C1 segment of cervical spinal cord (tissue), 14 donors: ENCODE results near the gene BPIFA2.
"Not testable (repeated sequence)": the region's sequence is repeated elsewhere in the genome, so short reads cannot be mapped to it uniquely, and the experiment has no call there.

Experiments
- DNase-seq, 14 donors: peaks; one replicate each; lab custom pipeline; 2025; lab: John Stamatoyannopoulos, UW

The BPIFA2 gene

DNA sequence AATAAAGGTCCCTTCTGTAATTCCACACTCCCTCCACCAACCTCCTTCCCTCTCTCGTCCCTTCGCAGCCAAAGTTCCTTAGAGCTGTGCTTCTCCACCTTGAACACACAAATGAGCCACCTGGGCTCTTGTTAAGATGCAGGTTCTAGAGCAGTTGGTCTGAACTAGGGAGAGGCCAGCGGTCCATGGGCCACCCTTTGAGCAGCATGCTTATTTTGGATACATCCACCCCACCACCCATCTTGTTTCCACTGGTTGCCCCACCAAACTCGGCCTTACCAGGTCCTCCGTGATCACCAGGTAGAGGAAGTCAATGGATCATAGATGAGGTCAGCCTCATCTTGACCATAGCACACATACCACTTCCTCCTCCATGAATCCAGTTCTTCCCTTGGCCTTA is 7.3 kb upstream of the BPIFA2 start:
- no peak for DNase-seq

DNA sequence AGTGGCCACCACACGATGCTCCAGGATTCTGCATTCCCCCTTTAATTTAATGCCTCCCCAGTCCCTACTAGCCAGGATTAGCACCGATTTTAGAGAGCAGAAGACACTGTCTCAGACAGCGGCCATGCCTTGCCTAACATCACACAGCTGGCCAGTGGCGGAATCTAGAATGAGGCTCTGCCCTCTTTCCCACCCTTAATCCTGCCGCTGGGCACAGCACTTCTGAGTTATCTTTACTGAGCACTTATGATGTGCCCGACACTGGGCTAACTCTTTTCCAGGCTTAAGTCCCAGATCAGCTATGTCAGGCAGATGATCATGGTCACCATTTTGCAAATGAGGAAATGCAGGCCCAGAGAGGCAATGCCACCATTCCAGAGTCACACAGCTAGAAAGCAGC is 5.6 kb upstream of the BPIFA2 start:
- no peak for DNase-seq

GRCh38 chr20:33162753-33163152 is 5.2 kb upstream of the BPIFA2 start:
- DNase-seq = no peak

GRCh38 chr20:33163856-33164762 is 3.9 kb upstream of the BPIFA2 start:
- DNase-seq = no peak

GRCh38 chr20:33164763-33165095 is 3.2 kb upstream of the BPIFA2 start:
- DNase-seq = no peak

- DNase-seq = peak in 1 of 14 donors; percentile 9
Measured at GRCh38 chr20:33165416-33166055, 2.4 kb upstream of the BPIFA2 start.

GRCh38 chr20:33166533-33167113 is 1.3 kb upstream of the BPIFA2 start:
- DNase-seq = no peak

DNA sequence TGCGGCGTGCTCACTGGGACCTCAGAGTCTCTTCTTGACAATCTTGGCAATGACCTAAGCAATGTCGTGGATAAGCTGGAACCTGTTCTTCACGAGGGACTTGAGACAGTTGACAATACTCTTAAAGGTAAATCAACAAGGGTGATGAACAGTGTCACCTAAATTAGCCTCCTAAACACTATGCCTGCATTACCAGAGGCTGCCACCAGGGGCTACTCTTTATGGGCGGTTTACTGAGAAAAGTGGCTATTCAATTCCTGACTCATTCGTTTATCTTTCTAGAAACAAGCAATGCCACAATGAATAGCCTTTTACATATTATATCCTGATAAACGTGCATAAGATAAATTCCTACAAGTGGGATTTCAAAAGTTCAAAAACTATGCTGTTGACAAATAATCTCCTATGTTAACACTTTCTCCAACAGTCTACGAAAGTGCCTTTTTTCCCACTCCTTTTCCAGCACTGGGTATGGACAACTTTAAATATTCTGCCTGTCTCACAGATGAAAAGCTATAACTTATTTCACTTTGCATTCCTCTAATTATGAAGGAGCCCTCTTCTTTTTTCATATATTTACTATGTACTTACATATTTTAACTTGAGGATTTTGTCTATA is 1.3 kb downstream of the BPIFA2 start:
- DNase-seq = no peak

DNA sequence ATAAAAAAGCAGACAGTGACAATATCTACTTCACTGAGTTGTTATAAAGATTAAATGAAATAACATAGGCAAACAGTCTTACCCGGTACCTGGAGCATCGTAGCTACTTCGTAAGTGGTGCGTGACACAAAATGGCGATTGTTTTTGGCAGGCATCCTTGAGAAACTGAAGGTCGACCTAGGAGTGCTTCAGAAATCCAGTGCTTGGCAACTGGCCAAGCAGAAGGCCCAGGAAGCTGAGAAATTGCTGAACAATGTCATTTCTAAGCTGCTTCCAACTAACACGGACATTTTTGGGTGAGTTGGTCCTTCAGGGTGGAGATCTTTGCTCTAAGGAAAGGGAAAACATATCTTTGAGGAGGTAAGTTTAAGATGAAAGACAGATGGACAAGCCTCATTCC is 4.8 kb downstream of the BPIFA2 start:
- no peak for DNase-seq

DNA sequence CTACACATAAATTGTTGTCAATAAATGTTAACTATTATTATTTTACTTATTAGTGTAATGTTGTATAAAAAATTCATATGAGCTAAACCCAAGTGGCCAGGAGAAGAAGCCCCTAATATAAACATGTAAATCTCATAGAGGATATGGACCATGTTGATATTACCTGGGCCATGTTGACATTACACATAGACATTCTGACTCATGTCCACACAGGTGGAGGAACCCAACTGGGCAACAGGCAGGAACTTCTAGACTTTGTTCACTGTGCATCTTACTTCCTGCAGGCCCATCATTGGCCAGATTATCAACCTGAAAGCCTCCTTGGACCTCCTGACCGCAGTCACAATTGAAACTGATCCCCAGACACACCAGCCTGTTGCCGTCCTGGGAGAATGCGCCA is 7.2 kb downstream of the BPIFA2 start:
- no peak for DNase-seq

GRCh38 chr20:33176101-33176500 is 8.1 kb downstream of the BPIFA2 start:
- no peak for DNase-seq

GRCh38 chr20:33177866-33178265 is 9.9 kb downstream of the BPIFA2 start:
- DNase-seq = no peak

DNA sequence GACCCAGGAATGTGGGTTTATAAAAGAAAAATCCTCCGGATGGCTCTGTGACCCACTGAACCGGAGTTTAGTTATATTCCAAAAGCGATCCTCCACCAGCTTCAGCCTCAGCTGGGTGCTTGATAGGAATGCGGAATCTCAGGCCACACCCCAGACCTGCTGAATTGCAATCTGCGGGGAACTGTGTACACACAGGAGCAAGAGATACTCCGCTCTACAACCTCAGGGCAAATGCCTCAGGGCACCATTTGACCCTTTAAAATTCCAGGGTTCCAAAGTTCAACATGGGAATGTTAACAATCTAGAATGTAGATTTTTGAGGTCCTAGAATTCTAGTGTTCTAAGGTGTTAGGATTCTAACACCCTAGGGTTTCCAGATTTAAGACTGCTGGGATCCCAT is 10.8 kb downstream of the BPIFA2 start:
- no peak for DNase-seq

DNA sequence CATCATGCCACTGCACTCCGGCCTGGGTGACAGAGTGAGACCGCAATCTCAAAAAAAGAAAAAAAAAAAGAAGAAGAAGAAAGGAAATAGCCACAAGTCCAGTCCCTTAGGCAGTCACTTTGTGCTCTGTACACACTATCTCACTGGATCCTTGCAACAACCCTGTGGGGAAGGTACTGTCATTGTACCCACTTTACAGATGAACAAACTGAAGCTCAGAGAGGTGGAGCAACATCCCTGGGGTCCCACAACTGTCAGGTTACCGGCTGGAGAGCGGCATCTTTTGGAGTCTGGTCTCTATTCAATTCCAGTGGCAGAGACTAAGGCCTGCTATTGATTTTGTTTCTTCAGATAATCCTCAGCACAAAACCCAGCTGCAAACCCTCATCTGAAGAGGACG is 12.2 kb downstream of the BPIFA2 start:
- DNase-seq = no peak

- DNase-seq = no peak
Measured at GRCh38 chr20:33181482-33182093, 13.6 kb downstream of the BPIFA2 start.

DNA sequence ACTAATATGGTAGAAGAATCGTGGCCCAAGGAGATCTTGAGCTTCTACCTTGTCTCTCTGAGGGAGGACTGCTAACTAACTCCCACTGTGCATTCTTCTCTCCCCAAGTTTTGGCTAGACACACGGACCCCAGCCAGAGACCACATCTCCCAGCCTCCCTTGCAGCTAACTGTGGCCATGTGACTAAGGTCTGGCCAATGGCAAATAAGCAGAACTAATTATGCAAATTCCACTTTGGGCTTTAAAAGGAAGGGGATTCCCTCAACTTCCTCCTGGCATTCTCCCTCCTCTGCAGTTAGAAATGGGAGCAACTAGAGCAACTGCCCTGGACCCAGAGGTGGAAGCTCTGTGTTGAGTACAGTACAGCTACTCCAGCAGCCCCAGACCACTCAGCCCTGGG is 15.4 kb downstream of the BPIFA2 start:
- no peak for DNase-seq

DNA sequence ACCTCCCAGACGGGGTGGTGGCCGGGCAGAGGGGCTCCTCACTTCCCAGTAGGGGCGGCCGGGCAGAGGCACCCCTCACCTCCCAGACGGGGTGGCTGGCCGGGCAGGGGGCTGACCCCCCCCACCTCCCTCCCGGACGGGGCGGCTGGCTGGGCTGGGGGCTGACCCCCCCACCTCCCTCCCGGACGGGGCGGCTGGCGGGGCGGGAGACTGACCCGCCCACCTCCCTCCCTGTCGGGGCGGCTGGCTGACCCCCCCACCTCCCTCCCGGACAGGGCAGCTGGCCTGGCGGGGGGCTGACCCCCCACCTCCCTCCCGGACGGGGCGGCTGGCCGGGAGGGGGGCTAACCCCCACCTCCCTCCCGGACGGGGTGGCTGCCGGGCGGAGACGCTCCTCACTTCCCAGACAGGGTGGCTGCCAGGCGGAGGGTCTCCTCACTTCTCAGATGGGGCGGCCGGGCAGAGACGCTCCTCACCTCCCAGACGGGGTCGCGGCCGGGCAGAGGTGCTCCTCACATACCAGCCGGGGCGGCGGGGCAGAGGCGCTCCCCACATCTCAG is 17.2 kb downstream of the BPIFA2 start:
- DNase-seq = not testable (repeated sequence)

DNA sequence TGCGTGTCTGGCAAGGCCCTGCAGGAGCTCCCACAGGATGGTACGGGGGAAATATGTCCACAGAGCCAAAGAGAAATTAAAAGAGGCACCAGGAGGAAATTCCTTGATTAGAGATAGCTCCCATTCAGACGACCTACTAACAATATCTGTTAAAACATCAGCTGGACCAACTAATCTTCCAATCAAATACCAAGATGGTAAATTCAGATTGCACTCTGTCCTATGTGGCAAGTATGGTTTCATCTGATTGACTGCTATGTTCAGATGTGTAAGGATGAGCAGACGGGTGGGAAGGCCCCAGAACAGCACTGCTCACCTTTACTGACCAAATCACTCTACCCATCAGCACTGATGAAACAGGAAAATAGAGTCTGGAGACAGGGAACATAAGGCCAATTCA is 19.5 kb downstream of the BPIFA2 start:
- DNase-seq = no peak

DNA sequence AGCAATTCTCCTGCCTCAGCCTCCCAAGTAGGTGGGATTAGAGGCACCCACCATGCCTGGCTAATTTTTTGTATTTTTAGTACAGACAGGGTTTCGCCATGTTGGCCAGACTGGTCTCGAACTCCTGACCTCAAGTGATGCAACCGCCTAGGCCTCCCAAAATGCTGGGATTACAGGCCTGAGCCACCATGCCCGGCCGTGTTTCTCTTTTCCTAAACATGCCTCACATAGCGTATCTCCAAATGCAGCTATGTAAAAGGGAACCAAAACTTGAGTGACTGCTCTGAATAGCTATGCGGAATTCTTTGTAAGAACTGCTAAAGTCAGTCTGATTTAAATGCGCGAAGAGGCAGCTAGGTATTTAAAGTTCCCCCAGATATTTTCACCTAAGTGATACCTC is 20.5 kb downstream of the BPIFA2 start:
- DNase-seq = no peak

DNA sequence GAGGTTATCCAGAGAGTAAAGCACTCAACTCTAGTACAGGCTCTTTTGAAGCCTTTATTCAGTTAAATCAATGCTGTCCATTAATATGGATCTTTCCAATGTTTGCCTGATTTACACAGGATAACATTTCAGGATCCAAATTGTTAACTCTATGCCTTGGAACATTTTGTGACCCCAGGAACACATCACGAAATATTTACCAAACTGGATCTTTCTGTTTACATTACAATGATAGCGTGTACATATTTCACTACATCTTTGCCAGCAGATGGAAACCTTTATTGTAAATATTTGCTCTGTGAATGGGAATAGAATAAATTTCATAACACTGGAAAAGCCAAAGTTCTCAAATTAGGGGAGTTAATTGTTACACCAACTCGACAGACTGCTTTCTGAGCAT is 23.5 kb downstream of the BPIFA2 start:
- DNase-seq = no peak

- DNase-seq = no peak
Measured at GRCh38 chr20:33191955-33192354, 24.0 kb downstream of the BPIFA2 start.
